Pulmonary artery endothelial cell (primary cell): Measurements from ENCODE around the gene P2RX7. TPM values are rescaled to one million over a fixed set of nuclear protein-coding genes. Genes with fewer than 3 reads are reported as not detected.

Source experiments
- DNase-seq: peaks from one replicate; pipeline ENCODE4 v3.0.0-alpha.2; 2011; ENCODE audit warnings: low read depth, low spot score
- total RNA-seq: library from RNA; depleted of rRNA; stranded (reverse); fragments of >200 nt; gene quantifications from 2 replicates; pipeline ENCODE4 v1.2.3, GENCODE V29; 2014

P2RX7 gene
- total RNA-seq: 1.7 and 7.6 TPM in 2 replicates

DNA sequence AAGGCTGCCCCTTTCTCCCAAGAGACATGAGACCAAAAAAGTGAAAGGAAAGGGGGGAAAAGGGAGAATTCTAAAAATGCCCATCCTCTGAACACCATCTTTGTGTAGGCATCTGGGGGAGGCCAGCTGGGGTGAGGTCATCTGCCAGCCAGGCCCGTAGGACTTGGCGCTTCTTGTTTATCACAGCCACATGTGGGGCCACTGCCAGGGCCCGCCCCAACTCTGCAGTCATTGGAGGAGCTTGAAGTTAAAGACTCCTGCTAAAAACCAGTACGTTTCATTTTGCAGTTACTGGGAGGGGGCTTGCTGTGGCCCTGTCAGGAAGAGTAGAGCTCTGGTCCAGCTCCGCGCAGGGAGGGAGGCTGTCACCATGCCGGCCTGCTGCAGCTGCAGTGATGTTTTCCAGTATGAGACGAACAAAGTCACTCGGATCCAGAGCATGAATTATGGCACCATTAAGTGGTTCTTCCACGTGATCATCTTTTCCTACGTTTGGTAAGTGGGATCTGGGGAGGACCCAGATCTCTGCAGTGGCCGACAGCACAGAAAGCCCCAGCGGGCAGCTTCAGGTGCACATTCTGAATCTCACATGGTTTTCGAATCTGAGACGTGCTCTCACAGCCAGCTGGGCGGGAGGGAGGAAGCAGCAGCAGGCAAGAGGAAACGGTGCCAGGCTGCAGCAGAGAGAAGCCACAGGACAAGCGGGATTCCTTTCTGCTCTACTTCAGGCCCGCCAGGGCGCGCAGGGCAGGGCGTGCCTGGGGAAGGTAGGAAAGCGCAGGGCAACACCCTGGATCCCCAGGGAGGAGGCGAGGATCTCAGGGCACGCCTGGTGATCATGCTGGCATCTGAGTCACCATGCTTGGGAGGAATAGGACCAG is at the start of gene P2RX7:
Gene P2RX7 (plus strand): TSS at position 276 of the 881 bp plus-strand sequence. CDS start 95 bp downstream, at position 371.
- no peak for DNase-seq

- DNase-seq: no peak
Measured at GRCh38 chr12:121084229-121084628, 48.4 kb upstream of the P2RX7 start.

- DNase-seq: no peak
Measured at GRCh38 chr12:121085069-121085468, 47.6 kb upstream of the P2RX7 start.

DNA sequence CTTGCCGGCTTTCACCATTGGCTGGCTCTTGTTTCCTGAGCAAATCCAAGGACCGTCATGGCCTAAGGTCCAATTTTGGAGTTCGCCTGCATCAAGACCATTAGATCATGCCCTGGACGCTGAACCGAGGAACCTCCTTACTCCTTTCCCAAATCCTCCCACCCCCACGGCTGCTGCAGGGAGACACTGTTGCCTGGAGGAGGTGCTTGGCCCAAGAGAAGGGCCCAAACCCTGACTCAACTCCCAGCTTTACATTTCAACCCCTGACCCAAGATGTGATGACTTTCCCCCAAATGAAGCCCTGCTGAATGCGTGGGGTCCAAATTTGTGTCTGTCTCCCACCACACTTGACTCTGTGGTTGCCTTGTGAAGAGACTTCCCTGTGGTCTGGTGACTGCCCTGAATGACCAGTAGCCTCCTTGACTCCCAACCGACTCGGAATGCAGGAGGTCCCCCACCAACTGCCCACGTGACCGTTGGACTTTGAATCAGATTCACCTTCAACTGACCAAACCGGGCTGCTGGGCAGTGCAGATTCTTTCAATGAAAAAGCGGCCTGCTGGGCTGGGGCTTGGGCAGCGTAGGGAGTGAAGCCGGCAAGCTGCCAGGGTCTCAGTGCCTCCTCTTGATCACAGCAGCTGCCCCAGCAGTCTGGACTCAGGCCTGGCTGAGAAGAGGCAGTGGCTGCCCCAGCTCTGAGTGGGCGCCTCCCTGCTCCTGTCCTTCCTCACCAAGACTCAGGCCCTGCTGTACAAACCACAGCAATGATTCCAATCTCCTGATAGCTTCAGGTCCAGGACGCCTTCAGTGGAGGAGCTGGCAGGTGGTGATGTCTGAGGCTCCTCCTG is 46.9 kb upstream of the P2RX7 start:
- no peak for DNase-seq

DNA sequence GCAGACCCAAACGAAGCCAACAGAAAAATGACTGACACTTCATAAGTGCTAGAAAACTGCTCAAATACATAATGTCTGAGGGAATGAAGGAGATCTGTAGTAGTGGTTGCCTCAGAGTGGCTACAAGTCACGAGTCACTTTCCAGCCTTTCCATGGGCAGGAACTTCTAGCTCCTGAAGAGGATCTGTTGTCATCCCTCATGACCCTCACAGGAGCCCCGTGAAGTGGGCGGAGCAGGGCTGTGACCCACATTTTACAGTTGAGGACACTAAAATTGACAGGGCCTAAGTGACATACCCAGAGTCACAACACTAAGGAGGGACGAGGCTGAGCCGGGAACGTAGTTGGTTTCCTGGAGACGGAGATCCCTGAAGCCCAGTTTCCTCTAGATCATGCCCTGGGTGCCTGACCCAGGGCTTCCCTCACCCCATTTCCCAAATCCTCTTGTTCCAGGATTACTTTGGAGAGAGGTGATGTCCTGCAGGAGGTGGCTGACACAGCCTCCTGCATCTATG is 45.8 kb upstream of the P2RX7 start:
- no peak for DNase-seq

- no peak for DNase-seq
Measured at GRCh38 chr12:121087467-121088194, 45.0 kb upstream of the P2RX7 start.

DNA sequence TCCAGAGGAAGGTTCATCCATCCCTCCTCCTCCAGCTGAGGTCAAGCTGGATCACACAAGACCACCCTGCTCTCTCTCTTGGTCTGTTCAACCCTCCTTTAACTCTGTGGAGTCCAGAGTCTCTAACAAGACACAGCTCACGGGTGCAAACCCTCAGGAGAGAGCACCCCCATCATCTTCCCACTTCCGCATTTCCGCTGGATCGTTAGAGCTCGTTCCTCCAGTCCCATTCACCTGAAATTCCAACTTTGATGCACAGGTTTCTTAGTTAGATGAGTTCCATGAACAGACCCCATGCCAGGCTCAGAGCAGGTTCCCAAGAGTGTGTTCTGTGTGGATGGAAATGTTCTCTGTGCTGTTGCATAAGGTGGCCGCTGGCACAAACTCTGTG is 44.5 kb upstream of the P2RX7 start:
- DNase-seq: no peak

DNA sequence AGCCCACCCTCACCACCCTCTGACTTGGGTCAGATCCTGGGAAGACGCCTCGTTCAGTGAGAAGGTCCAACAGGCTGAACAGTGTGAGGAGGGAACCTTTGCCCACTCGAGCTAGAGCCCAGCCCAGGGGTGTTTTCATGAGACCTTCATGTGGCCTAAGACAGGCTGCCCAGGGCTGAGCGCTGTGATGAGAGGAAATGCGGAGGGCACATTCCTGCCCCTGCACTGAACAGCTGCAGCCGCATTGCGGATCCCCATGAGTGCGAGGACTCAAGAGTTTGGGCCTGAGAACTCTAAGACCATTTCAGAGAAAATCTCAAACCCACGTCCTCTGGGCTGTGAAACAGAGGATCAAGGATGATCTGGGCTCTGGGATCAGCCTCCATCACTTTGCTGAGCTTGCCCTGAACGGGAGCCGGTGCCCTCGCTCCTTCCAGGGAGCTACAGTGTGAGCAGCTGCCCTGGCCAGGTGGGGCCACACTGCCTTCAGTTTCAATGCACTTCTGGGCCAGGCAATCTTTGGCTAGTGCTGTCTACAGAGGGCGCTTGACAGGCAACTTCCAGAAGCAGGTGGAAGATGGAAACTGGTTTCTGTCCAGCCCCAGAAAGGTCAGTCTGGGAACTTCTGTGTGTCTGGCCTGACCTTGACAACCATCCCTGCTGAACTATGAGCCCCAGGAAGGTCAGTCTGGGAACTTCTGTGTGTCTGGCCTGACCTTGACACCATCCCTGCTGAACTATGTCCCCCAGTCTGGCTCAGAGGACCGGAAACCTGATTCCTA is 43.5 kb upstream of the P2RX7 start:
- no peak for DNase-seq

DNA sequence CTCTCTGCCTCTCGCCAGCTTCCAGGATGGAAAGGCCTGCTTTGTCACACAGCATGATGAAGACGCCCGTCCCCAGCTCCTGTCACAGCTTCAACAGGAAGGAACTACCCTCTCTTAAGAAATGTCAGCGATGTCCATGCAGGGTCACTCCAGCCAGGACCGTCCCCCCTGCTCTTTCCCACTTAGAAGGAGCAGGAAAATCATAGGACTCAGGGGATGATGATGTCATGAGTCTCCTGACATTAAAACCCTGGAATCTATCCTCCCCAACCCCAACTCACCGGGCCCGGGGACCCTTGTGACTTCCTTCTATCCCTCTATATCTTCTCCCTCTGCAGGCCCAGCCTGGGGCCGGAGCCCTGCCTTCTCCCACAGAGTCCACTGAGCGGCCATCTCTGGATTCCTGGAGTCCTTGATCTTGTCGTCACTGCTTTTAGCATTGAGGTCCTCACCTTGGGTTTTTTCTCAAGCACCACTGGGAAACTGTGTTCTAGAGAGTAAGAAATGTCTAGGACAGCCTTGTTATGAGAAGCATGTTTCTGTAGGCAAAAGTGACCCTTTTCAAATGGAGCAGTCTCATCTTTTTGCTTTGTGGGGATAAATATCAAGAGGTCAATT is 42.8 kb upstream of the P2RX7 start:
- DNase-seq: no peak

DNA sequence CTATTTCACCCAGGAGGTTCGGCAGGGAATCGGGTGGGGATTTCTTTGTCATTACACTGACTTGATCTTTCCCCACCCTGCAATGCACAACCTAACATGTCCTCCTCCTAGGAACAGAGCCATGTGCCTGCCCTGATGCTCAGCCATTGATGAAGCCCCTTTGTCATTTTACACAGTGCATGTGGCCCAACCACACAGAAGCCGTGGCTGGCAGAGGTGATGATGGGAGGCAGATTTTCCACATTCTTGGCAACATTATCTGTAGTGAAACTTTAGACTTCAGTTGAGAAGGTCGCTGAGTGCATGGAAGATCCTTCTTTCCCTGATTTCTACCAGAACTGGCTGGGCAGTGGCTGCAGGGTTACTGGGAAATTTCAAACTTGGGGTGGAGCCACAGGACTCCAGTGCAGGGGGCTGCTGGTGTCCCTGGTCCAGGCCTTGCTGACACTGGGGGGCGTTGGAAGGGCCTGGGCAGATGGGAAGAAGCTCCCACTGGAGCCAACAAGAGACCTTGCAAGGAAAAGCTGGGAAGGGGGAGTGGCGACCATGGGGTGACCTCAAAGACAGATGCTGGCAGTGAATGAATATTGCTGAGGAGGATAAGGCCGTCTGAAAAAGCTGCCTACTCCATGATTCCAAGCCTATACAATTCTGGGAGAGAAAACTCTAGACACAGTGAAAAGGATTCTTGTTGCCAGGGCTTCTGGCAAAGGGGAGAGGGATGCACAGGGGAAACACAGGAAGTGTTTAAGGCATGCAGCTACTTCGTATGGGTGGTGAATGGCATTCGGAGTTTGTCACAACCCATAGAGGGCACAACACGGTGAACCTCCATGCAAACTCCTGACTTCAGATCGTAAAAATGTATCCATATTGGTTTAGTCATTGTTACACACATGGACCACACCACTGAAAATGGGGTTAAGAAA is 41.8 kb upstream of the P2RX7 start:
- no peak for DNase-seq

DNA sequence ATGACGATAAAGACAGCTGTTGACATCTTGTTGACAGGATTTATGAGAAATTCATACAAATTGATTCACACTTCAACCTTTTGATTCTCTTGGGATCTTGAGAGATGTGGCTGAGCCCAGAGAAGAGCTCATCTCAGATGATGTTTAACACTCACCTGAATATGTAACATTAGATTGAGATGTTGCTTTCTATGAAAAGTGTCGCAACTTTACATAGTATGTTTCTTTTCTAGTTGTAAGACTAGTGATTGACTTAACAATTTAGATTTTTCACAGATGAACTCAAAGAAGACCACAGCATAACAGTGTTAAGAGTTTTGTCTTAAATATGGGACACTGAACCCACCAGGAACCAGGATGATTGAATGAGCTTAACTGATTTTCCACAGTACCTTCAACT is 40.6 kb upstream of the P2RX7 start:
- DNase-seq: no peak

DNA sequence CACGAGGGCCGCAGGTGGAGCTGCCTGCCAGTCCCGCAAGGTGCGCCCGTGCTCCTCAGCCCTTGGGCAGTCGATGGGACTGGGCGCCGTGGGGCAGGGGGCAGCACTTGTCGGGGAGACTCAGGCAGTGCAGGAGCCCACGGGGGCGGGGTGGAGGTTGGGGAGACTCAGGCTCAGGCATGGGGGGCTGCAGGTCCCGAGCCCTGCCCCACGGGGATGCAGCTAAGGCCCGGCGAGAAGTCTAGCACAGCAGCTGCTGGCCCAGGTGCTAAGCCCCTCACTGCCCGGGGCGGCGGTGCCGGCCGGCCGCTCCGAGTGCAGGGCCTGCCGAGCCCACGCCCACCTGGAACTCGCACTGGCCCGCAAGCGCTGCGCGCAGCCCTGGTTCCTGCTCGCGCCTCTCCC is 39.2 kb upstream of the P2RX7 start:
- no peak for DNase-seq

DNA sequence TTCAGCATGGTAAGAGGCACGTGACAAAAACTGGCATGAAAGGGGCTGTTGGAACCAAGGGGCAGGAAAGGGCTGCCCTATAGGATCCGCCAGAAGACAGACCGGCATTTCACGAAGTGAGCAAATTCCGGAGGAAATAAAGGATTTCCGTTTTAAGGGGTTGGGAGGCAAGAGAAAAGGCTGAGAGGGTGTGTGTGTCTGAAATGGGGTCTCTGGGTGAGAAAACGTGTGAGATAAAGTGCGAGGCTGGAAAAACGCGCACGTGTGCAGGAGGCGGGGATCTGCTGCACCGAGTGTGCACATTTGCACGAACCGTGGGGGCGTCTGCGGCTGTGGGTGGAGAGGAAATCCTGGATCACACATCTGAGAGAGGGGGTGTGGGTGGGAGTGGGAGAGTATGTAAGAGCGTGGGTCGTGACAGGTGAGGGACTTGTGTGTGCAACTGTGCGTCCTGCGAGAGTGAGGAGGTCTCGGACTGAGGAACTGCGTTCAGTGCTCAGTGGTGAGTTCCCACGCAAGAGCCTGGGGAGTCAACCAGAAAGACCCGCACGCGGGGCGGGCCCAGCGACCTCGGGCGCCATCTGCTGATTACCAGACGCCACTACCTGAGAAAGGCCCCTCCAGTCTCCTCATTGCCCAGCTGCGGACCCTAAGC is 37.0 kb upstream of the P2RX7 start:
- peak; percentile 74 for DNase-seq

GRCh38 chr12:121096199-121096798 is 36.4 kb upstream of the P2RX7 start:
- no peak for DNase-seq

DNA sequence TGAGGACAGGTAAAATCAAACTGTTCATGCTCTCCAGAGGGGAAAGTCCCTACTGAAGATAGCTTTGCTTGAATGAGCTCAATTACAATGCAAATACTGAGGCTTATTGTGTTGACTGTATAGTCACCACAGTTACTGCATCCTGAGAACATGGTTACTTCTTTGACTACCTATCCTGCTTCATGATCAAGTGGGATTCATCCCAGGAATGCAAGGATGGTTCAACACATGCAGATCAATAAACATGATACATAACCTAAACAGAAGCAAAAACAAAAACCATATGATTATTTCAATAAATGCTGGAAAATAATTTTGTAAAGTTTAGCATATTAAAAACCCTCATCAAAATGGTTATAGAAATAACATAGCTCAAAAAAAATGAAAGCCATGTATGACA is 32.9 kb upstream of the P2RX7 start:
- no peak for DNase-seq

DNA sequence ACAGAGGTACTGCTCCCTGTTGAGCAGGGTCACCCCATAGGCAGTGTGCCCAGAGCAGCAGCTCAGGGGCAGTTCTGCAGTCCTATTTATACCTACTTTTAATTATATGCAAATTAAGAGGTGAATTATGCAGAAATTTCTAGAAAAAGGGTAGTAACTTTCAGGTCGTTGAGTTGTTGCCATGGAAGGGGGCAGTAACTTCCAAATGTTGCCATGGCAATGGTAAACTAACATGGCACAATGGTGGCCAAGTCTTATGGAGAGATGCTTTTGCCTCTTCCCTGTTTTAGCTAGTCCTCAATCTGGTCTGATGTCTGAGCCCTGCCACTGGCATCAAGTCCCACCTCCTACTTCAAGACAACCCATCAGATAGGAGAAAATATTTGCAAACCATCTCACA is 30.4 kb upstream of the P2RX7 start:
- DNase-seq: no peak

DNA sequence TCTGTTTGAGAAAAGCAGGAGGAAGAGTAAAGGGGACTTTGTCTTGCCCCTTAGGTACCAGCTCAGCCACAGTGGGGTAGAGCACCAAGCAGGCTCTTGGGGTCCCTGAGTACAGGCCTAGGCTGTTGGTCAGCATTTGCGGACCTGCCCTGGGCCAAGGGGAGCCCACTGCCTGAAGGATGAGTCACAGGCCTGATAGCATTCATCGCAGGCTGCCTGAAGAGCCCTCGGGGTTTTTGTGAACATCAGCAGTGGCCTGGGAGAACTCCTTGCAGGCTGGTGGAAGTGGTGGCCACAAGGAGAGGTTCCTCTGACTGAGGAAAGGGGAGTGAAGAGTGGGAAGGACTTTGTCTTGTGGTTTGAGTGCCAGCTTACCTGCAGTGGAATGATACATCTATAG is 25.0 kb upstream of the P2RX7 start:
- DNase-seq: no peak

- no peak for DNase-seq
Measured at GRCh38 chr12:121108492-121108891, 24.2 kb upstream of the P2RX7 start.
